HG03442 (cell line): Measurements from ENCODE around the gene SLC6A3.

Experiments used
- ATAC-seq: cut with Tn5 transposase; IDR thresholded peaks from one replicate; pipeline ENCODE4 v1.9.1; 2021; ENCODE audit warnings: mild to moderate bottlenecking, moderate library complexity; ENCODE audit not compliant: unreplicated experiment

Gene SLC6A3

DNA sequence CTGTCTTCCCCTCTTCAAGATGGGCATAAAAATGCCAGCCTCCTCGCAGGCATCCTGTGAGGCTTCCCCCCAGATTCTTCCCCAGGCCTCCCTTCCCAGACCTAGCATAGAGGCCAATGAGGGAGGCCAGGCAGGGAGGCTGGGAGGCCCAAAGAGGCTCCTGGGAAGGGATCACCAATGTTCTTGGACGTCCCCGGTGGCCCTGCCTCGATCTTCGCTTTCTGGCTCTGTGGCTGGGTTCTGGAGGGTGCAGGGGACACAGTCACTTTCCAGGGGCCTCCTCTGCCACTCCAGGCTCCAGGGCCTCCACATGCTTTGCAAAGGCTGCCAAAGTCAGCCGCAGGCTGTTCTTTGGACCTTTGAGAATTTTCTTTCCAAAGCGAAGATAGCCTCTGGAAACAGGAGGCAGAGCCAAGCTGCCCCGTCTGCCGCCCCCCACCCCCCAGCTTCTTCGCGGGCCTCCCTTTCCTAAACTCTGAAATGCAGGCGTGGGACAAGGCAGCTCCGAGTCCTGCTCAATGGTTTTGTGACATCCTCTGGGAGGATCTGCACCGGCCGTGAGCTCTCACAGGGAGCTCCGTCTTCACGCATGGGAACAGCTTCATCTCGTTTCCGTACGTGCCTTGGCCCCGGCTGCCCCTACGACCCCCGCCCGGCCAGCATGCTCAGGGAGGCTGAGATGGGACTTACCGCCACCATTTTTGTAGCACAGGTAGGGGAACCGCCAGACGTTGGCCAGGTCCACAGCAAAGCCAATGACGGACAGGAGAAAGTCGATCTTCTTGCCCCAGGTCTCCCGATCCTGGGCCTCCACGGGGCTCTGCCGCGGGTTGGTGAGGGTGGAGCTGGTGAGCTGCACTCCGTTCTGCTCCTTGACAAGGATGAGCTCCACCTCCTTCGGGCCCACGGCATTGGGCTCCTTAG is 2.8 kb downstream of the SLC6A3 start:
- ATAC-seq: no peak

- ATAC-seq: no peak
Measured at GRCh38 chr5:1441166-1441865, 3.9 kb downstream of the SLC6A3 start.

DNA sequence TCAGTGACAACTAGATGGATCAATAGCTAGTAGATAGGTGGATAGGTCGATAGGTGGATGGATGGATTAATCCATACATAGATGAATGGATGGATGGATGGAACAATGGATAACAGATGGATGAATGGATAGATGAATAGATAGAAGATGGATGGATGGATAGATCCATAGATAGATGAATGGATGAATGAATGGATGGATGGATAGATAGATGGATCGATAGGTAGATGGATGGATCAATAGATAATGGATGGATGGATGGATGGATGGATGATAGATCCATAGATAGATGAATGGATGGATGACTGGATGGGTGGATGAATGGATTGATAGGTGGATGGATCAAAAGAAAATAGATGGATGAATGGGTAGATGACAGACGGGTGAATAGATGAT is 5.1 kb downstream of the SLC6A3 start:
- ATAC-seq: no peak

GRCh38 chr5:1439388-1440097 is 5.7 kb downstream of the SLC6A3 start:
- ATAC-seq: no peak

DNA sequence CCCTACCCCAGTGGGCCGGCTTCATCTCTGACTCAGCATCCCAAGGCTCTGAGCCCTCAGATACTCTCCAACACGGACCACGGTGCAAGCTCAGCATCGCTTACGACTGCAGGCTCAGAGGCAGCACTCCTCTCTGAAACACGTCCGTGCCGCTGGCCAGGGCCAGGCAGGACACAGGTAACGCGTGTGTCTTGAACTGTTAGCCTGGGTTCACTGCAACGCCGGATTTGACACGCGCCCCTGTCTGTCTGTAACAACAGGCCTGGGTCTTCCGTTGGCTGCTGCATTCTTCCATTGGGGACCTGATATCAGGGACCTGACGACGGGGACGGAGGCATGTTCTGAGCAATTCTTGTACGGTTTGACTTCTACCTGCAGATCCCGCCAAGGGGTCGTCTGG is 6.4 kb downstream of the SLC6A3 start:
- no peak for ATAC-seq

DNA sequence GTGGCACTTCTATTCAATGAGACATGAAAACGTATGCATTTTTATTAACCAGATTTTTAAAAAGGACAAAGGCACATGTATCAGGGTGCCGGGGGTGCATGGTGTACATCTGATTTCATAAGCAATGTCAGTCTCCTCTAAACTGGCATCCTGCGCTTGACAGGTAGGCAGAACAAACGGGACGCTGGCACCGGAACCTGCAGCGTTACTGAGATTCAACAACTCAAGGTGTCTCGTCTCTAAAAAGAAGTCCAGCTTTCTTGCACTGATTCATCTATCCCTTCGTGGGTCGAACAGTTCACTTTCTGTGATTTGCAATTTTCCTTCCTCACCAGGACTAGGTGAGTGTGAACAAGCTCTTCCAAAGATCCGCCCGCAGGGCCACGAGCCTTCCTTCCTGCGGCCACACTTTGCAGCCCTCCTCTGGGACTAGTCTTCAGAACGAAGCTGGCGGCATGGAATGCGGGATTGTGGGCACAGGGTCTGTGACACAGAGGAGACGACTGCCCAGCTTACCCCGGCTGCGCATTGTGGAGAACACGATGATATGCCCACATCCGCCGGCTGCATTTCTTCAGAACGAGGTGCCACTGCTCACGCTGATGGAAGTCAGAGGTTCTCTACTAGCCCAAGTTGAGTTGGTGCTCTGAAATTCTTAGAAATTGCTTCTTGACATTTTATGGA is 7.2 kb downstream of the SLC6A3 start:
- no peak for ATAC-seq

- ATAC-seq: no peak
Measured at GRCh38 chr5:1437226-1437829, 7.9 kb downstream of the SLC6A3 start.

- no peak for ATAC-seq
Measured at GRCh38 chr5:1436681-1437080, 8.6 kb downstream of the SLC6A3 start.

DNA sequence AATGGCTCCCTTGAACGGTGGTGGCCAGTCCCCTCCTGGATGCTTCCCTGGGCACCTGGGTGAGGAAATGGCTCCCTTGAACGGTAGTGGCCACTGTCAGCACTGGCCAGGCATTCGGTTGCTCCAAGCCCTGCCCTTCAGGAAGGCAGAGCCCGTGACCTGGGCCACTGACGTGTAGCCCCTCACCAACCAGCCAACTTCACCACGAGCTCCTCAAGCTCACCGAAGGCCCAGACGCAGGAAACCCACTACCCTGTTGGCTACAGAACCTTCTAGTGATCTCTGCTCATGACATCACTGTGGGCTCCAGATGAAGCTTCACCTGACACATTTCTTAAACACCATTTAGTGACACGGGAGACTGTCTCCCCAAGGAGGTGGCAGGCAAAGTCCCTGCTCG is 9.2 kb downstream of the SLC6A3 start:
- no peak for ATAC-seq

GRCh38 chr5:1435369-1435768 is 9.9 kb downstream of the SLC6A3 start:
- ATAC-seq: no peak

GRCh38 chr5:1432296-1432695 is 12.9 kb downstream of the SLC6A3 start:
- no peak for ATAC-seq

- ATAC-seq: no peak
Measured at GRCh38 chr5:1431896-1432295, 13.3 kb downstream of the SLC6A3 start.

- ATAC-seq: no peak
Measured at GRCh38 chr5:1431021-1431811, 14.0 kb downstream of the SLC6A3 start.

GRCh38 chr5:1430121-1430795 is 15.0 kb downstream of the SLC6A3 start:
- no peak for ATAC-seq

DNA sequence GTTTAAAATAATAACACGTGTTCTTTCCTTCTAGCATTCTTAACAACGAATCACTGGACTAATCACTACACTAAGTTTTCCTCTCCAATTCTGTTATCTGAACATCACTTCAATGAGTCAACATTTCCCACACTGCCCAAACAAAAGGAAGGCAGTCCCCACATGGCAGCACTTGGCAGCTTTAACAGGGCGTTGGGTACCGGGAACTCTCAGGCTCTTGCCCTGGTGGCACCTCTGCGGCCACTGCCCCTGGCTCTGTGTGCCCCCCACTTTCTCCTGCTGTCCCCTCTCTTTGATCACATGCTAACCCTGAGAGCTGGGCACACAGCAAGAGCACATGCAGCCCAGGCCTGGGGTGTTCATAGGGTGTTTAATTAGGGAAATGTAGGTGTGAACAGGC is 15.7 kb downstream of the SLC6A3 start:
- ATAC-seq: no peak

GRCh38 chr5:1429066-1429465 is 16.2 kb downstream of the SLC6A3 start:
- no peak for ATAC-seq

GRCh38 chr5:1428107-1428506 is 17.1 kb downstream of the SLC6A3 start:
- ATAC-seq: no peak

DNA sequence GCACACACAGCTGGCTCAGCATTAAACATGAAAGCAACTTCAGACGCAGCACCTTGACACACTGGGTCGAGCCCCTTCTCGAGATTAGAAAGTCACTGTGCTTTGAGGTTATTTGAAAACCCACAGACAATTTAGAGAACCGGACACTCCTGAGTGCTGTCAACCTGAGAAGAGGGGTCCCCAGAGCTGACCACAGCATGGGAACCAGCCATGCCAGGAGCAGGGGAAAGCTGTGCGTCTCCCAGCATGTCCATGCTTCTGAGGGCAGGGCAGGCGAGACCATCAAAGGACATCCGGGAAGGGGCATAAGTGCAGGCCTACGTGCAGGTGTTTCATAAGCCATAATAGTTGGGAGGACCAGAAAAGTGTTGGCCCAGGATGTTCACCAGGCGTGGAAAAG is 20.5 kb downstream of the SLC6A3 start:
- ATAC-seq: no peak

- ATAC-seq: no peak
Measured at GRCh38 chr5:1423901-1424603, 21.2 kb downstream of the SLC6A3 start.
